Measurements from ENCODE around the gene C11orf65.

- TF ChIP-seq CTCF (IDR thresholded peaks at IDR 0.05) = no peak
- no peak for TF ChIP-seq POLR2A (IDR thresholded peaks at IDR 0.05)
- TF ChIP-seq POLR2AphosphoS5 (IDR thresholded peaks at IDR 0.05) = no peak
Measured at GRCh38 chr11:108516125-108516524, 48.8 kb upstream of the C11orf65 start.

Data from prostate gland (tissue), 2 donors.